Measurements from ENCODE around the gene ZC3H11A. TPM values are rescaled to one million over a fixed set of nuclear protein-coding genes. Genes with fewer than 3 reads are reported as not detected.

Gene ZC3H11A
- total and polyA plus RNA-seq, 2 of the 13 experiments (the other 11 are each of a cell fraction or from before 2014, with no cell fraction given): 56.9 to 59.7 TPM

DNA sequence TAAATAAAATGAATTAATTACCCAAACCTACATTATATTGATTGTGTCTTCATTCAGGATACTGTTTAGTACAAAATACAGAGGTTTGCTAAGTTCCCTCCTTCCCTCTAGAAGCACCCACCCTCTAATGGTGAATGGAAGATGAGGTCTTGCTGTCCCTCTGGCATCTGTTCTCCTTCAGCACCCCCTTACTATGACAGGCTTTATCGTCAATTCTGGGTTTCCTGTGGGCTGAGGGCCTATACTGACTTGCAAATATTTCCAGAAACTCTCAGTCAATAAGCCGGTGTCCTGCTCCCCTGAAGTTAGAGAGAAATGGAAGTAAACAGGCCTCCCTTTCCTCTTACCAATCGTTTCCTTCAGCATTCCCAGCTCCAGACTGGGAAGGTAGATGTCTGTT is 17.3 kb upstream of the ZC3H11A start:
- Histone ChIP-seq H2AFZ (ENCODE audit: low read length) (no peak overlapping the region), H3K4me3 (replicated peaks in 1 of 3; ENCODE audit: insufficient read depth in 1 of 3, low read depth in 2 of 3, low read length in 3 of 3) (no peak overlapping the region), H3K9me3 (ENCODE audit: low read length) (no peaks in the 10 kb centered on the region), H3K4me1 (ENCODE audit: insufficient read depth, low read length) (no peaks in the 10 kb centered on the region), H3K9ac (ENCODE audit: insufficient read depth, low read depth, low read length) (no peak overlapping the region), H3K27ac (ENCODE audit: extremely low read length, insufficient read depth, low read length) (no peak overlapping the region), H3K79me2 (ENCODE audit: insufficient read depth, low read length) (no peaks in the 10 kb centered on the region), H4K20me1 (ENCODE audit: insufficient read depth, low read length) (no peaks in the 10 kb centered on the region), H3K4me2 (ENCODE audit: low read depth, low read length) (no peak overlapping the region), H3K27me3 (ENCODE audit: control insufficient read depth in 1 of 2, insufficient read depth in 2 of 2, low read length in 2 of 2) (no peaks in the 10 kb centered on the region; a peak in 1 of 5 replicates), H3K36me3 (replicated peaks in 1 of 2; ENCODE audit: control insufficient read depth in 1 of 2, insufficient read depth in 2 of 2, low read length in 2 of 2) (no peaks in the 10 kb centered on the region)
- DNase-seq (ENCODE audit: low spot score): no peak
- TF ChIP-seq HIVEP1 (CRISPR knock-in tag; IDR thresholded peaks at IDR 0.05) (no peak), BCLAF1 (IDR thresholded peaks at IDR 0.05) (no peak), TMF1 (CRISPR knock-in tag; IDR thresholded peaks at IDR 0.05; ENCODE audit: low read depth) (no peak), MAFK (conservative IDR thresholded peaks at IDR 0.05 in 1 of 2, IDR thresholded peaks at IDR 0.05 in 1 of 2; ENCODE audit: low read length in 2 of 2) (no peak), MXI1 (IDR thresholded peaks at IDR 0.05; ENCODE audit: borderline replicate concordance, low read depth, low read length) (no peak), ZNF3 (CRISPR knock-in tag; IDR thresholded peaks at IDR 0.05) (no peak), ZFP82 (CRISPR knock-in tag; IDR thresholded peaks at IDR 0.05; ENCODE audit: borderline replicate concordance) (no peak), ZNF18 (CRISPR knock-in tag; IDR thresholded peaks at IDR 0.05; ENCODE audit: insufficient replicate concordance) (no peak), ZNF772 (CRISPR knock-in tag; IDR thresholded peaks at IDR 0.05) (no peak)
- TF ChIP-seq, protein P1, sequence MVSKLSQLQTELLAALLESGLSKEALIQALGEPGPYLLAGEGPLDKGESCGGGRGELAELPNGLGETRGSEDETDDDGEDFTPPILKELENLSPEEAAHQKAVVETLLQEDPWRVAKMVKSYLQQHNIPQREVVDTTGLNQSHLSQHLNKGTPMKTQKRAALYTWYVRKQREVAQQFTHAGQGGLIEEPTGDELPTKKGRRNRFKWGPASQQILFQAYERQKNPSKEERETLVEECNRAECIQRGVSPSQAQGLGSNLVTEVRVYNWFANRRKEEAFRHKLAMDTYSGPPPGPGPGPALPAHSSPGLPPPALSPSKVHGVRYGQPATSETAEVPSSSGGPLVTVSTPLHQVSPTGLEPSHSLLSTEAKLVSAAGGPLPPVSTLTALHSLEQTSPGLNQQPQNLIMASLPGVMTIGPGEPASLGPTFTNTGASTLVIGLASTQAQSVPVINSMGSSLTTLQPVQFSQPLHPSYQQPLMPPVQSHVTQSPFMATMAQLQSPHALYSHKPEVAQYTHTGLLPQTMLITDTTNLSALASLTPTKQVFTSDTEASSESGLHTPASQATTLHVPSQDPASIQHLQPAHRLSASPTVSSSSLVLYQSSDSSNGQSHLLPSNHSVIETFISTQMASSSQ (IDR thresholded peaks at IDR 0.05; ENCODE audit: low read depth): no peak
- TF ChIP-seq, protein P1 (CRISPR knock-in tag; IDR thresholded peaks at IDR 0.05; ENCODE audit: borderline replicate concordance): no peak
- TF ChIP-seq, protein P2, sequence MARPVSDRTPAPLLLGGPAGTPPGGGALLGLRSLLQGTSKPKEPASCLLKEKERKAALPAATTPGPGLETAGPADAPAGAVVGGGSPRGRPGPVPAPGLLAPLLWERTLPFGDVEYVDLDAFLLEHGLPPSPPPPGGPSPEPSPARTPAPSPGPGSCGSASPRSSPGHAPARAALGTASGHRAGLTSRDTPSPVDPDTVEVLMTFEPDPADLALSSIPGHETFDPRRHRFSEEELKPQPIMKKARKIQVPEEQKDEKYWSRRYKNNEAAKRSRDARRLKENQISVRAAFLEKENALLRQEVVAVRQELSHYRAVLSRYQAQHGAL (CRISPR knock-in tag; IDR thresholded peaks at IDR 0.05; ENCODE audit: not compliant biosample characterization): no peak
- no TSS peak for BruUV-seq (replicated peaks)
- intact Hi-C loops (cut with micrococcal nuclease; ENCODE audit: unreplicated experiment): no loop called here
- ChIA-PET POLR2A (no interaction called here), CTCF (ENCODE audit: low intra/inter-chr PET ratio, low total read pairs) (no interaction called here)
- no peak for FAIRE-seq
- ATAC-seq: no peak
- in situ Hi-C loops (cut with HindIII; ENCODE audit: extremely low pct_ligation_motif_present, low pct_unique_long_range_greater_than_20kb): no loop called here
- WGBS (ENCODE audit: low lambda C conversion rate): 66% methylated on average over 3 of the region's 3 CpGs
